Activated CD4-positive, alpha-beta T cell treated with anti-CD3 and anti-CD28 coated beads for 36 hours (primary cell): ENCODE data around the gene SYCE1. TPM values are rescaled to one million over a fixed set of nuclear protein-coding genes. Genes with fewer than 3 reads are reported as not detected.

Experiments
- total RNA-seq, 2 experiments: library from RNA; stranded (reverse); gene quantifications; one replicate each; pipeline ENCODE4 v1.2.3, GENCODE V29; 2021

SYCE1 gene
- total RNA-seq, 2 experiments from 2014 or later, result 0.19 to 0.66 TPM

Other genes with a start within 250 kb of the SYCE1 start
- not detected for gene CALY, start 228.7 kb downstream of the SYCE1 start, total RNA-seq
- gene PRAP1, start 218.2 kb downstream of the SYCE1 start, total RNA-seq, result not detected
- gene FUOM, start 207.6 kb downstream of the SYCE1 start, total RNA-seq, result 10 to 100 TPM; 28.3 to 37.0 TPM
- gene ECHS1, start 192.2 kb downstream of the SYCE1 start, total RNA-seq, result 10 to 100 TPM; 42.0 to 56.7 TPM
- gene PAOX, start 186.3 kb downstream of the SYCE1 start, total RNA-seq, result 1 to 10 TPM; 3.0 to 6.2 TPM
- gene MTG1, start 171.4 kb downstream of the SYCE1 start, total RNA-seq, result 10 to 100 TPM; 46.9 to 52.1 TPM
- gene SPRN, start 141.0 kb downstream of the SYCE1 start, total RNA-seq, result not detected
- 1 to 10 TPM; 1.4 to 1.7 TPM for gene SCART1, start 111.6 kb downstream of the SYCE1 start, total RNA-seq
- under 1 TPM; 0.25 to 0.32 TPM for gene CYP2E1, start 38.2 kb downstream of the SYCE1 start, total RNA-seq
- not detected for gene FRG2B, start 61.2 kb upstream of the SYCE1 start, total RNA-seq